K562 (cell line): ENCODE results near the gene SH2D7. TPM values are rescaled to one million over a fixed set of nuclear protein-coding genes. Genes with fewer than 3 reads are reported as not detected.

Experiments
- CREM ChIP-seq: IDR thresholded peaks from 2 replicates; pipeline ENCODE4 v1.6.1; 2014; ENCODE audit warnings: antibody characterized with exemption, low read depth
- ETV5 ChIP-seq: sonication (generic); formaldehyde crosslinking; IDR thresholded peaks from 2 replicates; pipeline ENCODE4 v1.4.0; 2020; ENCODE audit warnings: low read depth, mild to moderate bottlenecking, missing genetic modification reagents
- HDAC1 ChIP-seq, 2 experiments: fragments of 450-650 bp; IDR thresholded peaks; 2 replicates each; pipeline ENCODE4 v1.6.1; 2016 to 2017; ENCODE audit warnings: inconsistent platforms in 1 of 2, mild to moderate bottlenecking in 1 of 2, moderate library complexity in 1 of 2
- NFIC ChIP-seq: fragments of 450-650 bp; IDR thresholded peaks from 2 replicates; pipeline ENCODE4 v1.6.1; 2017; ENCODE audit warnings: mild to moderate bottlenecking, inconsistent platforms
- RBFOX2 ChIP-seq: fragments of 200-400 bp; formaldehyde crosslinking; IDR thresholded peaks from 2 replicates; pipeline ENCODE4 v1.6.1; 2017; ENCODE audit warnings: low read depth, mild to moderate bottlenecking, low read length, moderate library complexity
- SMARCA4 ChIP-seq: fragments of 450-650 bp; IDR thresholded peaks from 2 replicates; pipeline ENCODE4 v1.6.1; 2016
- ZNF212 ChIP-seq: fragments of 450-650 bp; formaldehyde crosslinking; IDR thresholded peaks from 2 replicates; pipeline ENCODE4 v1.4.0; 2020; ENCODE audit warnings: mild to moderate bottlenecking
- ZNF318 ChIP-seq, 2 experiments: fragments of 450-650 bp; IDR thresholded peaks; 2 replicates each; pipeline ENCODE4 v1.6.1; 2016; ENCODE audit warnings: mild to moderate bottlenecking in 2 of 2, borderline replicate concordance in 1 of 2, low read depth in 1 of 2, moderate library complexity in 1 of 2
- polyA plus RNA-seq, 8 experiments: library from polyadenylated mRNA; depleted of rRNA in 4 of 8; stranded (reverse) in 5 of 8; unstranded in 3 of 8; fragments of >200 nt; fragmentation: Nextera tagmentation in 2 of 8; fragmentation: Illumina TruSeq in 1 of 8; extraction: Ambion mirVana in 2 of 8; extraction: Trizol in 1 of 8; gene quantifications; 2 replicates each; pipeline versions ENCODE4 v1.2.1 to v1.2.3, GENCODE V29; 2011 to 2014; ENCODE audit warnings: inconsistent platforms in 1 of 8, missing spikeins in 1 of 8
- total RNA-seq, 7 experiments: library from RNA; depleted of rRNA in 6 of 7; stranded (reverse); fragments of >200 nt in 6 of 7; fragmentation: Illumina TruSeq in 2 of 7; extraction: Trizol in 2 of 7; gene quantifications; 2 replicates each; pipeline versions ENCODE4 v1.2.1 to v1.2.3, GENCODE V29; 2011 to 2021; ENCODE audit warnings: low replicate concordance in 1 of 7

The SH2D7 gene
- total and polyA plus RNA-seq, 9 of the 15 experiments (the other 6 are each of a cell fraction or from before 2014, with no cell fraction given): not detected

- TF ChIP-seq HDAC1 (IDR thresholded peaks at IDR 0.05) (peak in 1 of 2 experiments; percentile 51; a peak in 1 of 4 replicates), NFIC (peak; percentile 52; the same call in 1 of the 2 replicates), ZNF212 (CRISPR knock-in tag) (no peak), CREM (peak; percentile 64), RBFOX2 (peak; percentile 35), SMARCA4 (0 out of 2 replicates have a peak, but pooled peaks have one; percentile 22), ZNF318 (IDR thresholded peaks at IDR 0.05; ENCODE audit: borderline replicate concordance in 1 of 2, low read depth in 1 of 2) (no peak), ETV5 (CRISPR knock-in tag) (0 out of 2 replicates have a peak, but pooled peaks have one; percentile 38)
Measured at GRCh38 chr15:78077053-78077870, 15.1 kb upstream of the SH2D7 start, which contains the start of gene TBC1D2B (continued).
